ENCODE data around the gene PLEKHM3.

The PLEKHM3 gene

GRCh38 chr2:208057108-208057507, 31.8 kb upstream of the PLEKHM3 start:
- Histone ChIP-seq H3K4me3 (ENCODE audit: insufficient read depth, low read length, poor library complexity, severe bottlenecking) (no peak overlapping the region), H3F3A (ENCODE audit: insufficient read depth) (no peaks in the 10 kb centered on the region), H4K20me1 (ENCODE audit: low read depth, low read length) (no peaks in the 10 kb centered on the region), H2AFZ (ENCODE audit: low read depth, low read length, severe bottlenecking) (no peak overlapping the region), H3K79me2 (ENCODE audit: insufficient read depth, low read length) (no peaks in the 10 kb centered on the region), H3K27me3 (ENCODE audit: low read length) (no peaks in the 10 kb centered on the region), H3K27ac (ENCODE audit: low read depth, low read length) (no peak overlapping the region), H3K4me2 (ENCODE audit: low read depth, low read length, poor library complexity, severe bottlenecking) (no peak overlapping the region), H3K9me3 (ENCODE audit: insufficient read depth, low read length) (no peaks in the 10 kb centered on the region), H3K9me2 (replicated peaks; ENCODE audit: insufficient read depth, low read length) (no peaks in the 10 kb centered on the region), H3K36me3 (ENCODE audit: low read length) (no peaks in the 10 kb centered on the region), H3K9ac (ENCODE audit: low read length) (no peak overlapping the region)
- no peak for TF ChIP-seq EZH2phosphoT487 (conservative IDR thresholded peaks at IDR 0.05; ENCODE audit: low read length)
- TF ChIP-seq, protein P1, sequence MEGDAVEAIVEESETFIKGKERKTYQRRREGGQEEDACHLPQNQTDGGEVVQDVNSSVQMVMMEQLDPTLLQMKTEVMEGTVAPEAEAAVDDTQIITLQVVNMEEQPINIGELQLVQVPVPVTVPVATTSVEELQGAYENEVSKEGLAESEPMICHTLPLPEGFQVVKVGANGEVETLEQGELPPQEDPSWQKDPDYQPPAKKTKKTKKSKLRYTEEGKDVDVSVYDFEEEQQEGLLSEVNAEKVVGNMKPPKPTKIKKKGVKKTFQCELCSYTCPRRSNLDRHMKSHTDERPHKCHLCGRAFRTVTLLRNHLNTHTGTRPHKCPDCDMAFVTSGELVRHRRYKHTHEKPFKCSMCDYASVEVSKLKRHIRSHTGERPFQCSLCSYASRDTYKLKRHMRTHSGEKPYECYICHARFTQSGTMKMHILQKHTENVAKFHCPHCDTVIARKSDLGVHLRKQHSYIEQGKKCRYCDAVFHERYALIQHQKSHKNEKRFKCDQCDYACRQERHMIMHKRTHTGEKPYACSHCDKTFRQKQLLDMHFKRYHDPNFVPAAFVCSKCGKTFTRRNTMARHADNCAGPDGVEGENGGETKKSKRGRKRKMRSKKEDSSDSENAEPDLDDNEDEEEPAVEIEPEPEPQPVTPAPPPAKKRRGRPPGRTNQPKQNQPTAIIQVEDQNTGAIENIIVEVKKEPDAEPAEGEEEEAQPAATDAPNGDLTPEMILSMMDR (IDR thresholded peaks at IDR 0.05; ENCODE audit: insufficient read depth, low read length, poor library complexity, severe bottlenecking): no peak

GRCh38 chr2:208049441-208049840, 24.1 kb upstream of the PLEKHM3 start:
- H3K27ac ChIP-seq (ENCODE audit: low read depth, low read length): no peak overlapping the region
- H3K9ac ChIP-seq (ENCODE audit: low read length): no peak overlapping the region
- no peak overlapping the region for H3K4me3 ChIP-seq (ENCODE audit: insufficient read depth, low read length, poor library complexity, severe bottlenecking)

GRCh38 chr2:208049006-208049405, 23.7 kb upstream of the PLEKHM3 start:
- Histone ChIP-seq H3K4me3 (ENCODE audit: insufficient read depth, low read length, poor library complexity, severe bottlenecking) (no peak overlapping the region), H3K79me2 (ENCODE audit: insufficient read depth, low read length) (no peaks in the 10 kb centered on the region), H3K36me3 (ENCODE audit: low read length) (no peaks in the 10 kb centered on the region), H3K27ac (ENCODE audit: low read depth, low read length) (no peak overlapping the region), H4K20me1 (ENCODE audit: low read depth, low read length) (no peaks in the 10 kb centered on the region), H3K9me3 (ENCODE audit: insufficient read depth, low read length) (no peaks in the 10 kb centered on the region), H3K27me3 (ENCODE audit: low read length) (no peaks in the 10 kb centered on the region), H2AFZ (ENCODE audit: low read depth, low read length, severe bottlenecking) (no peak overlapping the region), H3K4me2 (ENCODE audit: low read depth, low read length, poor library complexity, severe bottlenecking) (no peak overlapping the region), H3K9ac (ENCODE audit: low read length) (no peak overlapping the region), H3F3A (ENCODE audit: insufficient read depth) (no peaks in the 10 kb centered on the region), H3K9me2 (replicated peaks; ENCODE audit: insufficient read depth, low read length) (no peaks in the 10 kb centered on the region)
- TF ChIP-seq, protein P1 (IDR thresholded peaks at IDR 0.05; ENCODE audit: insufficient read depth, low read length, poor library complexity, severe bottlenecking): no peak
- TF ChIP-seq EZH2phosphoT487 (conservative IDR thresholded peaks at IDR 0.05; ENCODE audit: low read length): no peak

More at GRCh38 chr2:208049441-208049840, 24.1 kb upstream of the PLEKHM3 start:
- no peaks in the 10 kb centered on the region for H3K27me3 ChIP-seq (ENCODE audit: low read length)
- H3F3A ChIP-seq (ENCODE audit: insufficient read depth): no peaks in the 10 kb centered on the region
- TF ChIP-seq, protein P1 (IDR thresholded peaks at IDR 0.05; ENCODE audit: insufficient read depth, low read length, poor library complexity, severe bottlenecking): no peak
- TF ChIP-seq EZH2phosphoT487 (conservative IDR thresholded peaks at IDR 0.05; ENCODE audit: low read length): no peak
- no peaks in the 10 kb centered on the region for H3K9me3 ChIP-seq (ENCODE audit: insufficient read depth, low read length)
- H3K4me2 ChIP-seq (ENCODE audit: low read depth, low read length, poor library complexity, severe bottlenecking): no peak overlapping the region
- H3K79me2 ChIP-seq (ENCODE audit: insufficient read depth, low read length): no peaks in the 10 kb centered on the region
- no peaks in the 10 kb centered on the region for H3K36me3 ChIP-seq (ENCODE audit: low read length)
- H2AFZ ChIP-seq (ENCODE audit: low read depth, low read length, severe bottlenecking): no peak overlapping the region
- H4K20me1 ChIP-seq (ENCODE audit: low read depth, low read length): no peaks in the 10 kb centered on the region
- no peaks in the 10 kb centered on the region for H3K9me2 ChIP-seq (replicated peaks; ENCODE audit: insufficient read depth, low read length)
